ENCODE data around the gene PTPN11.
"Not testable (repeated sequence)": the region's sequence is repeated elsewhere in the genome, so short reads cannot be mapped to it uniquely, and the experiment has no call there.

Gene PTPN11

GRCh38 chr12:112457142-112457541 lies 38.4 kb downstream of the PTPN11 start:
- DNase-seq = not testable (repeated sequence)

GRCh38 chr12:112458330-112458729 lies 39.6 kb downstream of the PTPN11 start:
- DNase-seq = no peak

- no peak for DNase-seq
Measured at GRCh38 chr12:112458751-112459150, 40.0 kb downstream of the PTPN11 start.

GRCh38 chr12:112463478-112463877 lies 44.7 kb downstream of the PTPN11 start:
- DNase-seq = no peak

- DNase-seq = no peak
Measured at GRCh38 chr12:112464605-112465004, 45.9 kb downstream of the PTPN11 start.

- no peak for DNase-seq
Measured at GRCh38 chr12:112466011-112466422, 47.3 kb downstream of the PTPN11 start.

GRCh38 chr12:112466835-112467234 lies 48.1 kb downstream of the PTPN11 start:
- no peak for DNase-seq

GRCh38 chr12:112468046-112468445 lies 49.3 kb downstream of the PTPN11 start:
- no peak for DNase-seq

GRCh38 chr12:112473056-112473455 lies 54.3 kb downstream of the PTPN11 start:
- no peak for DNase-seq

GRCh38 chr12:112479413-112479812 lies 60.7 kb downstream of the PTPN11 start:
- no peak for DNase-seq

- DNase-seq = no peak
Measured at GRCh38 chr12:112480931-112481330, 62.2 kb downstream of the PTPN11 start.

GRCh38 chr12:112482733-112483132 lies 64.0 kb downstream of the PTPN11 start:
- no peak for DNase-seq

- DNase-seq = no peak
Measured at GRCh38 chr12:112486361-112486760, 67.6 kb downstream of the PTPN11 start.

GRCh38 chr12:112488257-112488876 lies 69.6 kb downstream of the PTPN11 start:
- no peak for DNase-seq

- no peak for DNase-seq
Measured at GRCh38 chr12:112489456-112489855, 70.7 kb downstream of the PTPN11 start.

- DNase-seq = no peak
Measured at GRCh38 chr12:112496496-112496895, 77.7 kb downstream of the PTPN11 start.

- no peak for DNase-seq
Measured at GRCh38 chr12:112498580-112498979, 79.8 kb downstream of the PTPN11 start.

GRCh38 chr12:112503512-112503911 lies 84.8 kb downstream of the PTPN11 start:
- no peak for DNase-seq

GRCh38 chr12:112506513-112507166 lies 87.9 kb downstream of the PTPN11 start:
- no peak for DNase-seq

GRCh38 chr12:112513471-112513870 lies 94.7 kb downstream of the PTPN11 start:
- no peak for DNase-seq

GRCh38 chr12:112514456-112514855 lies 95.7 kb downstream of the PTPN11 start:
- DNase-seq = no peak

- no peak for DNase-seq
Measured at GRCh38 chr12:112514926-112515642, 96.3 kb downstream of the PTPN11 start.

- DNase-seq = no peak
Measured at GRCh38 chr12:112515868-112516267, 97.1 kb downstream of the PTPN11 start.

- no peak for DNase-seq
Measured at GRCh38 chr12:112517730-112518364, 99.1 kb downstream of the PTPN11 start.

Data from NCI-H187 treated with DMSO at 0.1 percent for 48 hours (cell line).